Left renal cortex interstitium (tissue), 4 donors: Measurements from ENCODE around the gene AGRP. TPM values are rescaled to one million over a fixed set of nuclear protein-coding genes. Genes with fewer than 3 reads are reported as not detected.
"Not testable (repeated sequence)": the region's sequence is repeated elsewhere in the genome, so short reads cannot be mapped to it uniquely, and the experiment has no call there.

Source experiments
- DNase-seq, 4 donors: peaks; one replicate each; pipeline ENCODE4 v3.0.0-alpha.2; 2013; ENCODE audit warnings: low read depth in 4 of 4, low spot score in 2 of 4, missing footprints in 1 of 4
- polyA plus RNA-seq, 4 donors: library from polyadenylated mRNA; unstranded; fragments of 120-200 nt; gene quantifications; one replicate each; pipeline ENCODE4 v1.2.1, GENCODE V29; 2013; ENCODE audit not compliant: insufficient read length in 4 of 4

AGRP gene
- polyA plus RNA-seq, 4 donors = 0.18 to 0.47 (median 0.39) TPM; not detected in 1

DNA sequence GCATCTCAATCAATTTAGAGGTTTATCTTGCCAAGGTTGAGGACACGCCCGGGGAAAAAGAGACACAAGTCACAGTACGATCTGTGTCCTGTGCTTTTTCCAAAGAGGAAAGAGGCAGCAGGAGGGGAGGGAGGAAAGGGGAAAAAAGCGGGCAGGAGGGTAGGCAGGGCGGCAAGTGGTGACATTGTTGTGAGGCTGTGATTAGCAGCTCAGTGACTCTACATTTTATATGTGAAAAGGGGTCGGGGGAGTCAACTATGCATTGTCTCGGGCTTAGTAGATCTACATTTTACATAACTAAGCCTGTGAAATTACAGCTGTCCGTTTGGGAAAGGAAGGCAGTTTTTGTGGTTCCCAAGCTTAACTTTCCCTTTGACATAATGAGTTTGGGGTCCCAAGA is 23.1 kb upstream of the AGRP start:
- no peak for DNase-seq

DNA sequence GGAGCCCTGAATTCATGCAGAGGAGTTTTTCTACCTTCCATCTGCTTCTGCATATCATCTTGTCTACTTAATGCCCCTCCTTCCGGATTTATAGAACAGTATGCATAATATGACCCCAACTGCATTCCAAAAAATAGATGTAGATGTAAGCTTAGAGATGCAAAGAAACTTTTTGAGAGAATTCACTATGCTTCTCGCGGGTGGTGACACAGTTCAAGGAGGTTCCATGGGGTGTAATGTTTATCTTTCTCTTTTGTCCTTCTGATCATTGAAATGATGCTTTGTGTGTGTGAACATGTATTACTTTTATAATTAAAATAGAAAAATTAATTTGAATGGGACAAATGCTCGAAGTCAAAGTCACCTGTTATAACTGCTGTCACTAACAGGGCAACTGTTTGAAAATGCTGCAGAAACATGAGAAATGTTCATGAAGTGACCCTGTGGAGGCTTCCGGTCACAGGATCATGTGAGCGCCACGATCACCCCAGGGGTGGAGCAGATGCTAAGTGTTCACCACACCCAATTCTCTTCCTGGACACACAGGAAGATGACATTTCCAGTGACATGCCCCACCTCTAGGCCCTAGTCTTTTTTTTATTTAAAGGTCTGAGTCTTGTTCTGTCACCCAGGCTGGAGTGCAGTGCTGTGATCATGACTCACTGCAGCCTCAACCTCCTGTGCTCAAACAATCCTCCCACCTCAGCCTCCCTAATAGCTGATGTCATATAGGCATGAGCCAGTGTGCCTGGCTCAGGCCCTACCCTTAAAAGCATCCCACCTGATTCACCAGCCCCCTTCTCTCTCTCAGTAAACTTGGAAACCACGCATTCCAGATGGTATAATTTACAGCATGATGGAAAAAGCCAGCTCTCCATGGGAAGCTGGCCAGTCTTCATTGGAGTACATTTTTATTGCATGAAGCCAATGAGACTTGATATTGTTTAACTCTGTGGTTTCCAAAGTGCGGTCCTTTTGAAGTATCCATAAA is 21.0 kb upstream of the AGRP start:
- DNase-seq = no peak

DNA sequence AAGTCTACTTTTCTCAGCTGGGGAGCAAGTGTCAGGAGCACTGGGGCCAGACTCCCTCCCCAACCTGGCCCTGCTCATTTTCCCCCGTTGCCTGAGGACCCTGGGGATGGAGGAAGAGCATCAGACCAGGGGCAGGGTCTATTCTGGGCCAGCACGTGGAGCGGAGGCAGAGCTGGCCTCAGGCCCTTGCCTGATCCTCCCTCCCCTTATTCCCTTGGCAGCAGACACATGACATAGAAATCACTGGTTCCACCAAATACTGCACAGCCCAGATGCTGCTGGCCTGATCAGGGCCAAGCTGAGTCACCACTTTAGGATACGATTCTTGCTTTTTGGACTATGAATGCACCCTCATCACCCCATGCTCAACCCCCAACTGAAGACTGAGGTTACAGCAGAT is 15.8 kb upstream of the AGRP start:
- DNase-seq = no peak

DNA sequence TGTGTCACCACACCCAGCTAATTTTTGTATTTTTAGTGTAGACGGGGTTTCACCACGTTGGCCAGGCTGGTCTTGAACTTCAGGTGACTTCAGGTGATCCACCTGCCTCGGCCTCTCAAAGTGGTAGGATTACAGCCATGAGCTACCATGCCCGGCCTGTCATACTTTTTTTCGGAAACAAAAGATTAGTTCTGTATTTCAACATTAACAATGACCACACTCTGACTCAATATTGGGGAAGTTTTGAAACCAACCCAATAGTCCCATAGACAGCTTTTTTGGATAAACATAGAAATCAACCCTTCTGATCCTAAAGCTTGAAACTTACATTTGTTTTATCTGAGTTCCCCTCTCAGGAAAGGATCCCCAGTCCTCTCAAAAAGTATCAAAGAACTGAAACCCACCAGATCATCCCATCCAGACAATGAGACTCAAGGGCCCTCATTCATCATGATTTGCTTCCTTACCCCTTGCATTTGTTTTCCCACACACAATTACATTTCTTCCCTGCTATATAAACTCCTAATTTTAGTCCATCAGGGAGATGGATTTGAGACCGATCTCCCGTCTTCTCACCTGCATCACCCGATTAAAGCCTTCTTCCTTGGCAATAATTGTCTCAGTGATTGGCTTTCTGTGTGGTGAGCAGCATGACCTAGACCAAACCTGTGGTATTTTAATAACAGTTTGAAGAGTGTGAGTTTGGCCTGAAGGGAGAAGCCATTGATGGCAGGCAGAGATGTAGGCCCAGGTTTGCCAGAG is 7.2 kb upstream of the AGRP start:
- no peak for DNase-seq

DNA sequence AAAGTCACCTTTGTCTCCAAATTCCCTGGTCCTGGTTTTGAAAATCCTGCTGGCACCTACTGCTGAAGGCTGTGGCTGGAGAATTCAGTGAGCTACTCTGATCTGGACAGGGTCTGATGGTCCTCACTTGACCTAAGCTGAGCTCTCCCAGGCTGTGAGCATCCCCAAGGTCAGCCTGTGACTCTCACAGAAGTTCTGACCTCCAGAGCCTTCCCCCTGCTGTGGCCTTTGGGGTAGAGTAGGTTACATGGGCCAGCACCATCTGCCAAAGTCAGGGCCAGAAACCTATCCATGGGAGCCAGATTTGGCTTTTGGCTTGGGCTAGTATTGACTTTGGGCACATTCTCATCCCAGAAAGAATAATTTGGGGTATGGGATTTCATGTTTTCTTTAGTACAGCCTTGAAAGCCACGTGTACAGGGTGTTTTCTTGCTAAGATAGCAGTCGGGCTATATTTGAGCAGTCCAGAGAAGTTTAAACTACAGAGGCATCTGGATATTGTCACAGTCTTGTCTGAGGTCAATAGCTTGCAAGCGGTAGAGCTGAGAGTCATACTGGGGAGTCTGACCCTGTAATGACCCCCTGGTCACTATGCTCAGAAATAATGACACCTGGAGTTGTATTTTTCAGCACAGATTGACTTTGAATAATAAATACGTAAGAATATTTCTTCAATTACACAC is 6.2 kb upstream of the AGRP start:
- DNase-seq = no peak

DNA sequence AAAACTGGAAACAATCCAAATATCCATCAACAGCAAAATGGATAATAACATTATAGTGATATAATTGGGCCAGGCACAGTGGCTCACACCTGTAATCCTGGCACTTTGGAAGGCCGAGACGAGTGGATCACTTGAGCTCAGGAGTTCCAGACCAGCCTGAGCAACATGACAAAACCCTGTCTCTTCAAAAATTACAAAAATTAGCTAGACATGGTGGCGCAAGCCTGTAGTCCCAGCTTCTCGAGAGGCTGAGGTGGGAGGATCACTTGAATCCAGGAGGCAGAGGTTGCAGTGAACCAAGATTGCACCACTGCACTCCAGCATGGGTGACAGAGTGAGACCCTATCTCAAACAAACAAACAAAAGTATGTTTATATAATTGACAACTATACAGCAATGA is 4.2 kb upstream of the AGRP start:
- DNase-seq = not testable (repeated sequence)

DNA sequence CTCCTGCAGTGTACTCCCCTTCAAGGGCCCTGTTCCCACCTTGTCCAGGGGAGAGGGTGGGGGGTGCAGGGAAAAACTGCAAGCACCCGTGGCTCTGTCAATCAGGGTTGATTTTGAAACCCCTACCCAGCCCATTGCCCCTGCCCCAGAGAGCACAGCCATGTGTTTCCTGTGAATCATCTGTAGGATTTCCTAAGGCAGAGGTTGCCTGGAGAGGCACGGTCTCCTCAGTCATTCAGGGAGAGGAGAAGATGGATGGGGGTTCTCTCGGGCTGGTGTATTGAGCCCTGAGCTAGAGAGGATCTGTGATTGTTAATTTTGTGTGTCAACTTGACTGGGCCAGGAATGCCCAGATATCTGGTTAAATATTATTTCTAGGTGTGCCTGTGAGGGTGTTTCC is 3.5 kb upstream of the AGRP start:
- DNase-seq = no peak

DNA sequence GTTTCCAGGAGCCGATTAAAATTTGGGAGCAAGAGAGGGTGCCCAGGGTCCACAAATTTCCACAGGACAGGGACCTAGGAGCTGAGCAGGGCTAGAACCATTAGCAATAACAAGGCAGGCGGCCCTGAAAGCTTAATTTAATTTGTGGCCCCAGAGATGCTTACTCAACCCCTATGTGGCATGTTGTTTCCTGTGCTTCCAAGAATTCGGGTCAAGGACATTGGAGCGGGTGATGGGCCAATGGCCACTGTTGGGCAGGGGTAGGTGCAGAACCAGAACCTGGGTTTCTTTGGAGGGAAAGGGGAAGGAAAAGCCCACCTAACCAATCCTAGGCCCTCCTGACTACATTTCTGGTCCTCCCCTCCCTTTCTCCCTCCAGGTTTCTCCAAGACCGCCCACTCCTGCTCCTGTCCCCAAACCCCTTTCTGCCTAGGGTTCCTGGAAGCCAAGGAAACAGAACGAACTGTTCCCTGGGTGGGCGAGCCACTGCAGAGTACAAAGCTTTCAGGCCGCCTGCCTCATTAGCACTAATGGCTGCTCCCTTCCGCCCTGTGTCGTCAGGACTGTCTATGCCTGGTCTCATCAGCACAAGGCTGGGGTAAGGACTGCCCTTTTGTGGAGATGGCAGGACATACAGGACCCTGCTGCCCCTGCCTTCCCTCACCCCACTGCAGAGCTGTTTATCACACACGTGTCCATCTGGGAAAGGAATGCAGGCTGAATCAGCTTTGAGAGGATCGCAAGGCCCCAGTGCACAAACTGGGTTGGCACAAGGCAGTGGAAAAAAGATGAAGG is 581 bp upstream of the AGRP start:
- no peak for DNase-seq

DNA sequence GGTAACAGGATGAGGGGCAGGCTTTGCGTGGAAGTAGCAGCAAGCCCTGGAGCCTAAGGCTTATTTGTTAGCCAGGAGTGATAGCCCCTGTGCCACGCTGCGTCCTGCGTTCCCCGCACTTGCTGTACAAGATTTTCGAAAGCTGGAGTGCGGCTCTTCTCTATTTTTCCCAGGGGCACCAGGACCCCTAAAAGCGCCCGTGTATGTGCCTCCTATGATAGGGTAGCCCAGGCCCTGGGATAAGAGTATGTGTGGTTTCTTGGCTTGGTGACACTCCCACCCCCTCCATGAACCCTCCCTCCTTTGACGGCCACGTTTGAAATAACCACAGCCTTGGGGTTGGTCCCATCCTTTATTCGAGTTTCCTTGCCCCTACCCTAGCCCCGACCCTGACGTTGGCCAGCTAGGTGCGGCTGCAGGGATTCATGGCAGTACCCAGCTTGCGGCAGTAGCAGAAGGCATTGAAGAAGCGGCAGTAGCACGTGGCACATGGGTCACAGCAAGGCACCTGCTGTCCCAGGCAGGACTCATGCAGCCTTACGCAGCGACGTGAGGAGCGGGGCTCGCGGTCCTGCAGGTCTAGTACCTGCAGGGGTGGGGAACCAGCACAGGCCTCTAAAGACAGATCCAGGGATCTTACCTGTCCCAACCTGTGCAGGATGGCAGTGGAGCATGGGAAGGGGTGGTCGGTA is 968 bp downstream of the AGRP start:
- no peak for DNase-seq

DNA sequence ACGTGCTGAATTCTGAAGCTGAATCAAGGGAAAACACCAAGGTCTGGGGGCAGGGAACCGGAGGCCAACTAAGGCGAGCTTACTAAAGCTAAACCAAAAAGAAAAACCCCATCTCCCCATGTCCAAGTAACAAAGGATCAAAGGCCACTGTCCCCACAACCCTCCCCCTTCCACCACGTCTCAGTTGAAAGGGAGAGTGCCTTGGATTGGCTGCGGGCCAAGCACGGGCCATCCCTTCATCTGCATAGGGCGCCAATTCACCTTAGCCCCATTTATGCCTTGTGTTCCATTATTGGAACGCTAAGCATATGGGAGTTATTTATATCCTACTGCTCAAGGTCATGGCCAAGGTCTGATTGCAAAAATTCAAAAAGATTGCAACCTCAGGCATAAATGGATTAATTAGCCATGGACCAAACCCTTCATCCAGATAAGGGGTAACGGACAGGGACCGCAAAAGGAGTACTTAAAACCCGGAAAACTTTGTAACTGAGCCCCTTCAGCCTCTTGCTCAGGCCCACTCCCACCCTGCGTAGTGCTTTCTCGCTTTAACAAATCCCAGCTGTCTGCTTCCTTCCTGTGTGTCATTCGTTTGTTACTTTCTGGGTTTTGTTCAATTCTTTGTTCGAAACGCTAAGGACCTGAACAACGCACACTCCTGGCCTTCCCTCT is 1.6 kb downstream of the AGRP start:
- DNase-seq = no peak

DNA sequence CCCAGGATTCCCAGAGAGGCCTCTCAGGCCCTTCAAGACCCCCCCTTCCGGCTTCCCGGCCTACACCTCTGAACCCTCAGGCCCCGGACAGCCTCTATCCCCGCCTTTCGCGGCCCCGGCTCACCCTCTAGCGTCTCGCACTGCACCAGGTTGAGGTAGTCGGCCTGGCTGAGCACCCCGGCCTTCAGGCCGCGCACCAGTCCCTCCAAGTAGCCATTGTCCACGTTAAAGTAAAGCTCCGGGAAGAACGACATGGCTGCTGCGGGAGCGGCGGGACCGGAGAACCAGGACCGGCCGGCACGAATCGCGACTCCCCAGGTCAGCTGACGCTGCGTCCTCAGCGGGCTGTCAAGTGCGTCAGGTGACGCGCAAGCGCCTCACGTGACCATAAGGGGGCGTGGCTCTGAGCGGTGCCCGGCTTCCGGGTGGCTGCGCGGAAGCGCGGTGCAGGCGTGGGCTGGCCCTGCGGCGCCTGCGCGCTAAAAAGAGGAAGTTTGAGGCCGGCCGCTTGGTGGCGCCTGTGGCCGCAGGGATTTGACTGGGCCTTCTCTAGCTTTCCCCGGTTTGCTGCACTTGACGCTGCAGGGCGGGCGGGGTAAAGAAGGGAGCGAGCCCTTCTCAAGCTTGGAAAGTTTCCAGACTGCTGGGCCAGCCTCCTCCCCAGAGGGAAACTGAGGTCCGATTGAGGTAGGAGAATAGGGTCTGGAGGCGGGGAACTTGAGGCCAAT is 2.4 kb downstream of the AGRP start, which contains the start of gene ATP6V0D1:
Gene ATP6V0D1, minus strand, starts transcription at position 325 of the 728 bp plus-strand sequence. Its CDS starts 71 bp downstream, at position 254.
- DNase-seq = peak; percentile 89 to 98 (median 96)

DNA sequence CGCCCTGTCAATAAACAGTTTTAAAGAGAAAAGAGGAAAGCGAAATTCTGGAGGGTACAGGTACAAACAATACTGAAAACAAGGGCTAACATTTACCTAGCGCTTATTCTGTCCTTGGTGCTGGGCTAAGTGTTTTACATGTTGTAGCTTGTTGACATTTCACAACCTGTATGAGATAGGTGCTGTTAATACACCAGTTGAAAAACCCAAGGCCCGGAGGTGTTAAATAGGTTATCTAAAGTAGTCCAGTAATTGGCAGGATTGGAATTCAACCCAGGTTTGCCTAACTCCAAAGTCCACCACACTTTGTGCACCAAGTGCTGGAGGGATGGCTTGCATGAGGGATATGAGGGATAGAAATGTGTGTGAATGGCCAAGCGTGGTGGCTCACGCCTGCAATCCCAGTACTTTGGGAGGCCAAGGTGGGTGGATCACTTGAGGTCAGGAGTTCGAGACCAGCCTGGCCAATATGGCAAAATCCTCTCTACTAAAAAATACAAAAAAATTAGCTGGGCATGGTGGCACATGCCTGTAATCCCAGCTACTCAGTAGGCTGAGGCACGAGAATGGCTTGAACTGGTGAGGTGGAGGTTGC is 5.3 kb downstream of the AGRP start:
- DNase-seq = no peak

DNA sequence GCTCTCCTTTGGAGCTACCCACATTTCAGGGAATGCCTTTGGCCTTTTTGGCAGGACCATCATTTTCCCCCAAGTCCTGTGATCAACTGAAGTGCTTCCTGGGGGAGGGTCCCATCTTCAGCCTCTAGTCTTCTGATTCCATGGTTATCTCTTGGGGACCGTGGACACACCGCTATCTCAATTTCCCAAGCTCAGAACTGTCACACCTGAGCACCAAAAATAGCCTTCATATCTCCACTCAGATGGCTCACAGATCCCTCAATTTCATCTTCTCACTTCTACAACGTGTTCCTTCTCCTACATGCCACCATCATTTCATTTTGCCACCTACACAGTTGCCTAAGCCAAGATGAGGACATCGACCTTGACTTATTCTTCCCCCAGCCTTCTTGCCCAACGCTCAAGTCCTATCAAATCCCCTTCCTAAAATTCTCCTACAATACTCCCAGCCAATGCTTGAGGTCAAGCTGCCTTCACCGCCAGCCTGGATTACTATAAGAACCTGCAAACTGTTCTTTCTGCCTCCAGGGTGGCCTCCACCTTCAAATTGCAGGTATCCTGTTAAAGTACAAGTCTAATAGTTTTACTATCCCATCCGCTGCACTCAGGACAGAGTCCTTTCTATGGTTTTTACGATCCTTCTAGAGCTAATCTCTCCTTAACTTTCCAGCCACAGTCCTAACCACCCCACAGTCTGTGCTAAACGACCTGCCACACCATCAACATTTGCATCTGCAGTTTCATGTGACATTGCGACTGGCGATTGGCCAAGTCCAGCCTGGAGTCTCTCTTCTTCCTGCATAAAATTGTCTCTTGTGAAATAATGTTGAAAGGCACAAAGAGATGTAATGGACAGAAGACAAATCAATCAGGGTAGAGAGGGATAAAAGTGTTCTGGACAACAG is 8.5 kb downstream of the AGRP start:
- DNase-seq = no peak

DNA sequence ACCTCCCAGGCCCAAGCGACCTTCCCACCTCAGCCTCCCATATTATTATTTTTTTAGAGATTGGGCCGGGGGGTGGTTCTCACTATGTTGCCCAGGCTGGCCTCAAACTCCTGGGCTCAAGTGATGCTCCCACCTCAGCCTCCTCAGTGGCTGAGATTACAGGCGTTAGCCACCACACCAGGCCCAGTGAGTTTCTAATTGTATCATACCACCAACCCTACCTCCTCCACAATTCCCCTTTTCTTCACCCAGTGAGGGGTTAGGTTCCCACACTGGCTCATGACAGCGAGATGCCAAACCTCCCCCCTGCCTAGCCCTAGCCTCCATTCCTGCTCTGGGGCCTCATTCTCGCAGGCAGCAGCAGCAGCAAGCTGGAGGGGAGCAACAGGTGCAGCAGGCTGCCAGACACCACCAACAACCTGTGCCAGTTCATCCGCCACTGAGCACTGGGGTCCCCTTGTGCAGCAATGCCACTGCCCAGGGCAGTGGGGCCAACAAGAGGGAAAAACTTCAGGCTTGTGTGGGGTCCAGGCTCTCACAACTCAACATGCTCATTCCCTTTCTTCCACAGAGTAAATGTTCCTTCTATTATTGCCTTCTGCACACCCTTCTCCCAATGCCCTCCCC is 11.5 kb downstream of the AGRP start:
- no peak for DNase-seq

DNA sequence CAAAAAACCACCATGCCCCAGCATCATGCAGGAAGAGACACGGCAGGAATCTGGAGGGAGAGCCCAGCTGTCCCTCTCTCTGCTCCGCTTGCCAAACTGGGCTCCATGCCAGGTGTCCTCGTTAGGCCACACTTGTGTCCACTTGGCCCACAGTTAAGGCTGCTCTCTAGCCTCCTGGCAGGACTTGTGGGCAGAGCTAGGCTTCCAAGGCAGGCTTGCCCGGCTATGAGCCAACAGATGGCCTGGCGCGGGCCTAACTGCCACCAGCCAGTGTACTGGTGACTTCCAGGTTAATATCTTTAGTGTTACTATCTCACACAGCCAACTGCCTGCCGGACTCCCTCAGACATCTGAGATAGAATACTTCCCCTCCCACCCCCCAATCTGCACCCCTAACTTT is 13.0 kb downstream of the AGRP start:
- DNase-seq = no peak

DNA sequence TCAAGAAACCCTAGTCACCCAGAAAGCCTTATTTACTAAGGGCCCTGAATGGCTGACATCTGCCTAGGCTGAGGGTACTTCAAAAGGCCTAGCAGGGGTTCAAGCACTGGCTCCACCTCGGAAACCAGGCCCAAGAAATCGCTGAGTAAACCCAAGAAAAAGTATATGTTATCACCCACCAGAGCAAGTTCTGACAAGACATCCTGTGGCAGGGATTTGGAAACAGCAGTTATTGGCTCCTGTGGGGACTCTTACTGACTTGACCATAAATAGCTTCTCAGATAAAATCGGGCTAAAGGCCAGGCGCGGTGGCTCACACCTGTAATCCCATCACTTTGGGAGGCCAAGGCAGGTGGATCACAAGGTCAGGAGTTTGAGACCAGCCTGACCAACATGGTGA is 14.6 kb downstream of the AGRP start:
- no peak for DNase-seq

DNA sequence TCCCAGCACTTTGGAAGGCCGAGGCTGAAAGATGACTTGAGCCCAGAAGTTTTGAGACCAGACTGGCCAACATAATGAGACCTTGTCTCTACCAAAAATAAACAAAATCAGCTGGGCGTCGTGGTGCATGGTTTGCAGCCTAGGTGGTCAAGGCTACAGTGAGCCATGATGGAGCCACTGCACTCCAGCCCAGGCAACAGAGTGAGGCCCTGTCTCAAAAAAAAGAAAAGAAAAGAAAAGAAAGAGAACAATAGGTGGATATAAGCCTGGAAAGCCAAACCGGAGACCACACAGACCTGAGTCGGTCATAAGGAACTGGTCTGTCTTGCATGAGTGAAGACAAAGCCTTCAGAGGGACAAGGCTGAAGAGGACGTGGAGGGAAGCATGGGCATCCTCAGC is 16.8 kb downstream of the AGRP start:
- DNase-seq = no peak
